ACHN (cell line): ENCODE measurements around the gene PCNX2.
"Not testable (repeated sequence)": the region's sequence is repeated elsewhere in the genome, so short reads cannot be mapped to it uniquely, and the experiment has no call there.

ENCODE experiments used
- DNase-seq: peaks from one replicate; pipeline ENCODE4 v3.0.0-alpha.2; 2015
- in situ Hi-C: cut with HindIII; loops from 2 replicates; pipeline ENCODE4 v1.10.0; 2017; ENCODE audit warnings: low sequenced_read_pairs, low pct_ligation_motif_present, low pct_unique_long_range_greater_than_20kb

The PCNX2 gene

DNA sequence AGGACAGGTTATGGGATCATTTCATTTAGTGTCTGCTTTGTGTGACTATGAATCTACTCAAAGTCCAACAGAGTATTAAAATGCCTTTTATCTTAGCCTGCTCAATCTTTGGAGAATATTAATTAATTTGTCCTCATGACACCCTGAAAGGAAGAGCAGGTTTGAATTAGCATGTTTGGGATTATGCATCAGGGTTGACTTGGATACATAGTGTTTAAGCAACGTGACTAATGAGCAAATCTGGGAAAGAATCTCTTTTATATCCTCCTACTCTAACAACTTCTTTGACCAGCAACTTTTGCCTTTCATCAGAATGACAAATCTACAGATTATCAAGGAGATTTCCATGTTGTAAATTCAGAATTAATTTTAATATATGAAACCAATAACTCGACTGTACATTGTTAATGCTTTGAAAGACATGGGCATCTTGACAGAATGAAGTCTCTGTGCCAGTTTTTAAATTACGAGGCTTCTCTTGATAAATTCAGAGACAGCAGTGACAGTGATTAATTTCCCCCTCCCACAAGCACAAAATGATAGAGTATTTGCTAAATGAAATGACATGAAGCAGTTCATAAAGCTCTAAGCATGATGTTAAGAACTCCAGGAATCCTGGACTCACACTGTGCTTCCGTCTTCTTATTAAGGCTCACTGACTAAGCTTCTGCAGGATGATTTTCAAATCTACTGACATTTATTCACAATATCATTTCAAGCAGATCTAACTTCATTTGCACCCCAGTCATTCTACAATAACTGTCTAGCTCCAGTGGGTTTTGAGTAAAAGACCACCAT, 156.5 kb downstream of the PCNX2 start:
- no peak for DNase-seq
- in situ Hi-C loops: no loop called here

DNA sequence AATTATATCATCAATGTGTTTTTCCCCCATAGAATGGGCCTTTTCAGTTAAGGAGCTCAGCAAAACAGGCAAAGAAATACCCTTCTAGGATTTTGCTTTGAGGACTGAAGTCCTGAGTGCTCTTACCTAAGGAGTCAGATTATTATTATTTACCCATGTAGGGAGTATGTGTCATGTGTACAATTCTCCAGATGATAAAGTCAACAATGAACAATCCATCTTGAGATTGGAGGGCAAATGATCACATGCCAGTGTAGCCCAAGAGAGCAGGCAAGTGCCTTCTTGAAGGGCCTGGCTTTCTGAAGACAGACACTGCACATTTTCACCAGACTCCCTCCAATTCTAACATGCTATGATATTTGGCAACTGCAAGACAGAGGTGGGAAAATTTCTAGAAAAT, 159.7 kb downstream of the PCNX2 start:
- DNase-seq: no peak
- in situ Hi-C loops: no loop called here

DNA sequence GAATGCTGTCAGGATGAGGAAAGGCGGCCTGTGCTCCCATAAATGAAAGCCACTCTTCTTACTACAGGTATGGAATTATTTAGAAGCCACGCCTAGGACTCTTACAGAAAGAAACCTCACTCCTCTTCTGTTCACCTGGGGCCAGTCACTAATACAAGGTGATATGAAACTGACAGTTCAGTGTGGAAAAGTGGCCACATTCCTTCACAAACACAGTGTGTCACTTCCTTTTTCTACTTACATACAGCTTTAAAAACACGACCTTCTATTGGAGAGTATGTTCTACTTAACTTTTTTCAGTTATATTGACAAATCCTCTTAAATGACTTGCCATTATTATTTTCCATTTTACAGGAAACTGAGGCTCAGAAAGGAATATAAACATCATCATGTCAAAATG, 163.1 kb downstream of the PCNX2 start:
- DNase-seq: no peak
- in situ Hi-C loops: no loop called here

DNA sequence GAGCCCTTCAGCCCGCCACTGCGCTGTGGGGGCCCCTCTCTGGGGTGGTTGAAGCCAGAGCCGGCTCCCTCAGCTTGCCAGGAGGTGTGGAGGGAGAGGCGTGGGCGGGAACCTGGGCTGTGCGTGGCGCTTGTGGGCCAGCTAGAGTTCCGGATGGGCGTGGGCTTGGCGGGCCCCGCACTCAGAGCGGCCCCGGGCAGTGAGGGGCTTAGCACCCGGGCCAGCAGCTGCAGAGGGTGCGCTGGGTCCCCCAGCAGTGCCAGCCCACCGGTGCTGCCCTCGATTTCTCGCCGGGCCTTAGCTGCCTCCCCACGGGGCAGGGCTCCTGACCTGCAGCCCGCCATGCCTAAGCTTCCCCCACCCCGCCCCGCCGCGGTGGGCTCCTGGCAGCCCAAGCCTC, 166.5 kb downstream of the PCNX2 start:
- DNase-seq, in situ Hi-C loops: not testable (repeated sequence)

DNA sequence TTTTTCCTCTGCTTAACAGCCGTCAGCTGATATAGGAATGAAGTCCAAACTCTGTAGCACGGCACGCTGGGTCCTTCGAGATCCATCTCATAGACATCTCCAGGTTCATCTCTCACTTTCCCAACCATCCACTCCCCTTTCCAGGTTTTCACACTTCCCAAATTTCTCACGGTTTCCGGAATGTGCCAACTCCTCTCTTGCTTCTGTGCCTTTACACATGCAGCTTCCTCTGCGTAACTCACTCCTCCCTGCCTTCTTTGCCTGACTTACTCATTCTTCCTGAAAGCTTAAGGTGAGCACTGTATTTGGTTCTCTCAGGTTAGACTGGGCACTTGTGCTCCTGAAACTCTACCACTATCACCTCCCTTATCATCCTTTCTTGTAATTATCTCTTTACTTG, 168.4 kb downstream of the PCNX2 start:
- DNase-seq: no peak
- in situ Hi-C loops: no loop called here

DNA sequence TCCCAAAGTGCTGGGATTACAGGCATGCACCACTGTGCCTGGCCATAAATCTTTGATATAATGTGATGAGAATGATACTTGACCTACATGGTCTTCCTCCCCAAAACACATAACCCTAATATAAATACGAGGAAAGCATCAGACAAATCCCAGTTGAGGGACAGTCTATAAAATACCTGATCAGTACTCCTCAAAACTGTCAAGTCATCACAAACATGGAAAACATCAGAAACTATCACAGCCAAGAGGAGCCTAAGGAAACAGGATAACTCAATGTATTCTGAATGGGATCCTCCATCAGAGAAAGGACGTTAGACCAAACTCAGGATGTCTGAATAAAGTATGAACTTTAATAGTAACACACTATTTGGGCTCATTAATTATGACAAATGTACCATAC, 172.7 kb downstream of the PCNX2 start:
- in situ Hi-C loops: no loop called here
- DNase-seq: no peak

DNA sequence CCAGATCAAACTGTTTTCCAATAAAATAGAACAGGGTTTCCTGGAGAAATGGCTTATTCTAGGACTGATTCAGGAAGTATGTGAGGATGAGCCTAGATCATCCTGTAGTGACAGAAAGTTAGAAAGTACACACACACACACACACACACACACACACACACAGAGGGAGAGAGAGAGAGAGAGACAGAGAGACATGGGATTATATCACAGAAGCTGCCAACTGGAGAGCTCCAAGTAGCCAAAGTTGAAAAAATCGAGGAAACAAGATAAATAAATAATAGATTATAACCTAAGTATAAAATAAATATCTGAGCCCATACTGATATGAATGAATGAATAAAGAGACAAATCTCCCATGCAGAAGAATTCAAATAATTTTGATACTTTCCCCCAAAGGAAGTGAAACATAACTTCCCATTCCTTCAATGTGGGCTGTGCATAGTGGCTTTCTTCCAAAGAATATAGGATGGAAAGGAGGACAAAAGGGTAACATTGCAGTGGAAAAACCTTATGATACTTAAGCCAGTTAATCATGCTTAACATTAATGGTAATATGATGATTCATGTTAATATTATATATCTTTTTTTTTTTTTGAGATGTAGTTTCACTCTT, 173.5 kb downstream of the PCNX2 start:
- in situ Hi-C loops: no loop called here
- DNase-seq: no peak

DNA sequence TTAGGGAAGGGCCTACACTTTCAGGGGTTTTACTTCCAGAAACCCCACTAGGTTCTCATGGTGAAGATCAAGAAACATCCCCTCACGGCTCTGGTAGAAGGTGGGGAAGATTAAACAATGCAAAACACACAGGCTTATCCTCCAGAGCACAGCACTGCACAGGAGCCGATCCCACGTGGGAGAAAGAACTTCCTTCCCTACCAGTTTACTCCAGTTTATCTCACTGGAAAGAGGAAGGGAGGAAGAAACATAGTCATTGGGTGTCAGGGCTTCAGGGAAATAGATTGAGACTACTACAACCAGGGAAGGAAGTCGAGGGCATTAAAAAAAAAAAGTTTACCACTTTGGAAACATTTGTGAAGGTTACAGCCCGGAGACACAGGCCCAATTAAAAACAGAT, 180.7 kb downstream of the PCNX2 start:
- in situ Hi-C loops: no loop called here
- peak; percentile 4 for DNase-seq

DNA sequence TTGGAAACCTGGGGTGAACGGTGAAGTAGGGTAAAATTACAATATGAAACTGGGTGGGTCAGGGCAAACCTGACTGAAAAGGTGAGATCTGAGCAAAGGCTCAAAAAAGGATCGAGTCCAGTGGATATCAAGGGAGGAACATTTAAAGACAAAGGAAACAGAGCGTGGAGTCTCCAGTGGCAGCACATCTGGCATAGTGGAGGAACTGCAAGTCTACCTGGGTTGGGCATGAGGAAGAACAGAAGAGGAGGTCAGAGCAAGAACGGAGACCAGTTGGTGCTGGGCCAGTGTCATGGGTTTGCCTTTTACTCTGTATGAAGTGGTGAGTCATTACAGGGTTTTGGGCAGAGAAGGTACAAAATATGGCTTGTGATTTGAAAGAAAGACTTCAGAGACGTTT, 181.4 kb downstream of the PCNX2 start:
- peak; percentile 52 for DNase-seq
- in situ Hi-C loops: no loop called here

DNA sequence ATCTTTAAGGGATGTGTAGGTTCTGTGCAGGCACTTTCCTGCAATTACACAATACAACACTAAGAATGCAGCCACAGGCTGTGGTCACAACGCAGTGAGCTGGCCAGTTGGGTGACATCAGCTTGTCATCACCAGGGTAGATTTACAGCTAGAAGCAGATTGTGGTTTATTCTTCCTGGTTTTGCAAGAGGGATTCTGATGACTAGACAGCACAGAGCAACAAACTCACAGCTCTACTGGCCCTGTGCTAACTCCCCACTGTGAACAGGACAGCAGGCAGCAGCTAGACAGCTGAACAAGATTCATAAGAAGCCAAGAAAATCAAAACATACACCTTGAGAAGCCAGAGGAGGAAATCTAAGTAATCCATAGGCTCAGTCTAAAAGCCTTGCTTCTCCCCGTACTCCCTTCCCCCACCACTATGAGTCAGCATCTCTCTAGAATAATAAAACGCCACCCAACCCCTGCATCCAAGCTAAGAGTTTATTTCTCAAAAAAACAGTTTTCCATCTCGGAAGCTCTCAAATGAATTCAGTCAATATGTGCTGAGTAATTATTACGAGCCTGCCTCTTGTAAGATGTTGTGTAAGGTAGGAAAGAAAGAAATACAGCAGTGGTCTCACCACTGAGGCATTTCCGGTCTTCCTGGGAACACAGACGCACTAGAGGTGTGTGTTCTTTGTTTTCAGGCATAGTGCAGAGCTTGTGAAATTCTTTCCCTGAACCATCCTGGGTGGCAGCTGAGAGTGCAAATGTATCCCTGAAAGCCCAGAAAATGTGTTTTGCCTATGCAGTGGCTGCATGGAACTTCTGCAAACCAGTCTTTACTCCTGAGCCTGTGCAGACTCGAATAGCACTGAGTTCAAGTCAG, 182.3 kb downstream of the PCNX2 start:
- peak; percentile 99 for DNase-seq
- in situ Hi-C loops: no loop called here

DNA sequence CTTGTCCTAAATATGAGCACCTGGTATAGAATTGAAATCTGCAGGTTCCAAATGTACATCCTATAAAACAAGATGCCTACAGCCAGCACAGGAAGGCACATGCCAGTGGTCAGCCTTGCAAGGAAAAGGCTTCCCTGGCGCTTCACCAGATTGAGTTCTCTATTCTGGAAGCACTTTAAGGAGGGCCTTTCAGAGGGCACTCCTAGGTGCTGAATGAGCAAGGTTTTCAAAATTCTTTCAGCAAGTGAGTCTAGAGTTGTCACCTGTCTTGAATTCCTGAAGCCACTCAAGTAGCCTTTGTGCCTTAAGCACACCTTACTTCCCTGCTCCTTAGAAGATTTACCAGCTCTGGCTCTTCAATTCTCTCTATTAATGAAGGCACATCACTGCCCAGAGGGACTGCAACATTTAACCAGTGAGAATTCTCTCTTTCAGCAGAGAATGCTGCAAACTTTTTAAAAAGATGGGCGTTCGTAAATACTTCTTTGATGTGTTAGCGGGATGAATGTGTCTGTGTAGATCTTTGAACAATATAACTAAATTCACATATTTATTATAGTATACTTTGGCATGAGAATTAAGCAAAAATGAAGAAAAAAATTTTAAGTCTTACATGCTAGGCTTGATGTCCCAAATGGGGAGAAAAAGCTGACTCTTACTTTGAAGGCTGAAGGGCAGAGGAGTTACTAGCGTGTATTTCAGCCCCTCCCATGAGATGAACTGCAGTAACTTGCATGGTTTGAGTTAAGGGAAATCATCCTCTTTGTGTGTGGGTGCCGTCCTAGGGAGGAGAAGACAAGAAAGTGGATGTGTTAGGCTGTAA, 183.1 kb downstream of the PCNX2 start:
- DNase-seq: peak; percentile 53
- in situ Hi-C loops: no loop called here

DNA sequence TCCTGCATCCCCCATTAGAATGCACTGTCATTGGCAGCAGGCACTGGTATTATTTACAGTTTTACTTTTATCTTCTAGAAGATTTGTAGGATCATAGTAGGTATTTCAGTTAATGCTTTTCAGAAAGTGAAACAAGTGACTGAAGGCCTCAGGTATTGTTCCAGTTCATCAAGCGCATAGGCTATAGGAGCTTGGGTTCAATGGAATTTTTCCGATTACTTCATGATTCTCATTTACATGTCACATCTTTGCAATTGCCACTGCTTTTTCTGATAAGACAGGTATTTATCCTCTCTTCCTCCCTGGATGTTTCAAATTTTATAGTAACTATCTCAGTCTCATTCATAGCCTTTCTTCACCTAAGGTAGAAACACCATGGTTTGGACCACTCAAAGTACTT, 183.8 kb downstream of the PCNX2 start:
- in situ Hi-C loops: no loop called here
- peak; percentile 7 for DNase-seq

DNA sequence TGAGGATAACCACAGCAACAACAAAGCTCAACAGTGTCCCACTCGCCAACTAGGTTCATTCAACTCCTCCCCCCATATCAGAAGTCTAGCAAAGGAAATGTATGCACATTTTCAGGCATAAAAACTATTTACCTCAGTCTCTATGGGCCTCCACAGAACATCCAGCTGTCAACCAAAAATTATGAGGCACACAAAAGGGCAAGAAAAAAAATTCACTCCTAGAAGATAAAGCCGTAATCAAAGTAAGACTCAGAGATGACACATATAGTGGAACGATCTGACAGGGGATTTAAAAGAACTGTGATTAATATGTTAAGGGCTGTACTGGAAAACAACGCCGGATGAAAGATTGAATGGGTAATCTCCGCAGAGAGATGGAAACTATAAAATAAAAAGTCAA, 186.4 kb downstream of the PCNX2 start:
- no peak for DNase-seq
- in situ Hi-C loops: no loop called here

DNA sequence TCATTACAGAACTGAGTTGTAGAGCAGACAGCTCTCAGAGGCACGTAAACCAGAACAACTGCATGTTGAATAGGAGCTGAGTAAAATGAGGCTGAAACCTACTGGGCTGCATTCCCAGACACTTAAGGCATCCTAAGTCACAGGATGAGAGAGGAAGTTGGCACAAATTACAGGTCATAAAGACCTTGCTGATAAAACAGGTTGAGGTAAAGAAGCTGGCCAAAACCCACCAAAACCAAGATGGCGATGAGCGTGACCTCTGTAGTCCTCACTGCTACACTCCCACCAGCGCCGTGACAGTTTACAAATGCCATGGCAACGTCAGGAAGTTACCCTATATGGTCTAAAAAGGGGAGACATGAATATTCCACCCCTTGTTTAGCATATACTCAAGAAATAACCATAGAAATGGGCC, 187.8 kb downstream of the PCNX2 start:
- in situ Hi-C loops: not testable (repeated sequence)
- DNase-seq: peak; percentile 14

DNA sequence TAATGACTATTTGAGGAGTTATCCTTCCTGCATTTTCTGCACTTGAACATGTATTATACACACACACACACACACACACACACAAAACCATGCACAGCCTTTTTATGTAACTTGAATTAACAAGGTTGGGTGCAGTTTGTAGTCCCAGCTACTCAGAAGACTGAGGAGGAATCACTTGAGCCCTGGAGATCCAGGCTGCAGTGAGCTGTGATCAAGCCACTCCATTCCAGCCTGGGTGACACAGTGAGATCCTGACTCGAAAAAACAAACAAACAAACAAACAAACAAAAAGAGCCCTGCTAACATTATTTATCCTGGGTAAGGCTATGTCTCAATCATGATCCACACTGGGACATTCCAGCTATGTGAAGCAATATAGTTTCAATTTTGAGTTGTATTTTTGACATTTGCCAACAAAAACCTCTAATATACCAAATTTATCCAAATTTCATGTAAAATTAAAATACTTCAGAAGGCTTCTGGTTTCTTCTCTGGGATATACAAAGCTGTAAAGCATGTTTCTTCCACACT, 188.3 kb downstream of the PCNX2 start:
- in situ Hi-C loops: no loop called here
- no peak for DNase-seq

DNA sequence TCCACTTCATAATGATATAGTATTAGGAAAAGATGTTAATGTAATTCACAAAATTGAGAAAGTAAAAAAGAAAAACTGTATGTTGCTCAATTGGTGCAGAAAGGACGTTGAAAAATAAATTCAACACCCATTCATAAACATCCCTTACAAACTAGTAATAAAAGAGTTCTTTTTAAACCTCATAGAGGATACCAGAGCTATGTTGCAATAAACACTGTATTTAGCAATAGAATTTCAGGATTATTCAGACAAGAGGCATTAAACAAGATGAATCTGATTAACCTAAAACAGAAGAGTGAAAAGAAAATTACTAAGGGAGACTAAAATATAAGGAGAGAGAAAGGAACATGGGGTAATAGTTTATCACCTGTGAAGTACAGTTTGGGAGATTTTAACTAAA, 190.3 kb downstream of the PCNX2 start:
- in situ Hi-C loops: no loop called here
- DNase-seq: no peak

DNA sequence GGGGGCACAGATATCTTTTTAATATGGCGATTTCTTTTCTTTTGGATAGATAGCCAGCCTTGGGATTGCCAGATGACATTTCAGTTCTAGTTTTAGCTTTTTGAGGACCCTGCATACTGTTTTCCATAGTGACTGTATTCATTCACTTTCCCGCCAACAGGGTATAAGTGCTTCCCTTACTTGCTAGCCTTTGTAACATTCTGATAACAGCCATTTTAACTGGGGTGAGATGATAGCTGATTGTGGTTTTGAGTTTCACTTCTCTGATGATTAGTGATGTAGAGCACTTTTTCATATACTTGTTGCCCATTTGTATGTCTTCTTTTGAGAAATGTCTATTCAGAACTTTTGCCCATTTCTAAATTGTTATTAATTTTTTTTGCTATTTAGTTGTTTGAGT, 193.2 kb downstream of the PCNX2 start:
- no peak for DNase-seq
- in situ Hi-C loops: no loop called here

DNA sequence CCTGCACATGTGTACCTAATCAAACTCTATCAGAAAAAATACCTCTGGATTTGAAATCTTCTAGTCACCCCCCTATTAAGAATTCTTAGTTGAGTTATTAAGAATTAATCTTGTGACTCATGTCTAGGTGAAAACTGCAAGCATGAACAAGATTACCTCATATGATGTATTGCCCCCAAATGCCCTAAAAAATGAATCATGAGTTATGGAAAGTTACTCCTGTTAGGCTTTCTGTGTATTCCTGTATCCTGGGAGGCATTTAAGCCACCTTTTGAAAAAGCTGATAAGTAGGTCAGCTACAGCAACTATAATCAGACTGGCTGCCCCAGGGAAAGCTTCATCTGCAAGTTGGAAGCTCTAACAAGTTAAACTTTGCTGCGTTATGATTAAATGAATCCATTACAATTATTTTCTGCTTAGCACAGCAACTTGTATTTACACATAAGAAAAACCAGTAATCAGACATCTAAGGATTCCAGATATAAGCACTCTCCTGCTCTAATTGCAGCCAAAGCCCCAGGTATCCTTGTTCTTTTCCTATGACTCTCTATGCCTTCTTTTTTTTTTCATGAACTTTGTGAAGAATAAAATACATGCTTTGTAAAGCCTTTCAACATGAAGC, 197.5 kb downstream of the PCNX2 start:
- in situ Hi-C loops: no loop called here
- DNase-seq: peak; percentile 26
